Measurements from ENCODE around the gene GALNT4. TPM values are rescaled to one million over a fixed set of nuclear protein-coding genes. Genes with fewer than 3 reads are reported as not detected.

GALNT4 gene
- total and polyA plus RNA-seq, 8 donors = 0.45 to 111 (median 6.6) TPM

DNA sequence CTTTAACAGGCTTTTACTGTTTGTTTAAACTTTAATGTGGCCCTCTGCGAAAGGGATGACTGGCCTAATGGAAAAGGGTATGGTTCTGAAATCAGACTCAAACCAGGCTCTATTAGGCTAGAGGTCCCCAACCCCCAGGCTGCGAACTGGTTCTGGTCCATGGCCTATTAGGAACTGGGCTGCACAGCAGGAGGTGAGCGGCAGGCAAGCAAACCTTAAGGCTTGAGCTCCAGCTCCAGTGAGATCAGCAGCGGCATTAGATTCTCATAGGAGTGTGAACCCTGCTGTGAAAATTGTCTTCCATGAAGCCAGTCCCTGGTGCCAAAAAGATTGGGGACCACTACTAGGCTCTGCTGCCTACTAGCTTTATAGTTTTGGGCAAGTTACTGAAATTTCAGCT lies 11.1 kb downstream of the GALNT4 start:
- no peaks in the 10 kb centered on the region for H3K9me3 ChIP-seq
- 76 to 94% (median 89%) methylated on average over 4 of the region's 4 CpGs for WGBS, 5 donors
- intact Hi-C loops (cut with DNase I; ENCODE audit: low total_unique reads) = no loop called here
- no peak for DNase-seq
- no peaks in the 10 kb centered on the region for H3K36me3 ChIP-seq
- no peaks in the 10 kb centered on the region for H3K27me3 ChIP-seq
- H3K4me3 ChIP-seq = no peak overlapping the region
- no peak overlapping the region for H3K27ac ChIP-seq
- H3K4me1 ChIP-seq = peaks cover 4 to 14% (median 8%) of the 10 kb centered on the region in 4 donors
- TF ChIP-seq POLR2AphosphoS5 (IDR thresholded peaks at IDR 0.05) = no peak
- TF ChIP-seq EP300 (IDR thresholded peaks at IDR 0.05) = no peak
- no peak for TF ChIP-seq POLR2A (IDR thresholded peaks at IDR 0.05)
- TF ChIP-seq, protein P1, sequence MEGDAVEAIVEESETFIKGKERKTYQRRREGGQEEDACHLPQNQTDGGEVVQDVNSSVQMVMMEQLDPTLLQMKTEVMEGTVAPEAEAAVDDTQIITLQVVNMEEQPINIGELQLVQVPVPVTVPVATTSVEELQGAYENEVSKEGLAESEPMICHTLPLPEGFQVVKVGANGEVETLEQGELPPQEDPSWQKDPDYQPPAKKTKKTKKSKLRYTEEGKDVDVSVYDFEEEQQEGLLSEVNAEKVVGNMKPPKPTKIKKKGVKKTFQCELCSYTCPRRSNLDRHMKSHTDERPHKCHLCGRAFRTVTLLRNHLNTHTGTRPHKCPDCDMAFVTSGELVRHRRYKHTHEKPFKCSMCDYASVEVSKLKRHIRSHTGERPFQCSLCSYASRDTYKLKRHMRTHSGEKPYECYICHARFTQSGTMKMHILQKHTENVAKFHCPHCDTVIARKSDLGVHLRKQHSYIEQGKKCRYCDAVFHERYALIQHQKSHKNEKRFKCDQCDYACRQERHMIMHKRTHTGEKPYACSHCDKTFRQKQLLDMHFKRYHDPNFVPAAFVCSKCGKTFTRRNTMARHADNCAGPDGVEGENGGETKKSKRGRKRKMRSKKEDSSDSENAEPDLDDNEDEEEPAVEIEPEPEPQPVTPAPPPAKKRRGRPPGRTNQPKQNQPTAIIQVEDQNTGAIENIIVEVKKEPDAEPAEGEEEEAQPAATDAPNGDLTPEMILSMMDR (IDR thresholded peaks at IDR 0.05) = no peak

DNA sequence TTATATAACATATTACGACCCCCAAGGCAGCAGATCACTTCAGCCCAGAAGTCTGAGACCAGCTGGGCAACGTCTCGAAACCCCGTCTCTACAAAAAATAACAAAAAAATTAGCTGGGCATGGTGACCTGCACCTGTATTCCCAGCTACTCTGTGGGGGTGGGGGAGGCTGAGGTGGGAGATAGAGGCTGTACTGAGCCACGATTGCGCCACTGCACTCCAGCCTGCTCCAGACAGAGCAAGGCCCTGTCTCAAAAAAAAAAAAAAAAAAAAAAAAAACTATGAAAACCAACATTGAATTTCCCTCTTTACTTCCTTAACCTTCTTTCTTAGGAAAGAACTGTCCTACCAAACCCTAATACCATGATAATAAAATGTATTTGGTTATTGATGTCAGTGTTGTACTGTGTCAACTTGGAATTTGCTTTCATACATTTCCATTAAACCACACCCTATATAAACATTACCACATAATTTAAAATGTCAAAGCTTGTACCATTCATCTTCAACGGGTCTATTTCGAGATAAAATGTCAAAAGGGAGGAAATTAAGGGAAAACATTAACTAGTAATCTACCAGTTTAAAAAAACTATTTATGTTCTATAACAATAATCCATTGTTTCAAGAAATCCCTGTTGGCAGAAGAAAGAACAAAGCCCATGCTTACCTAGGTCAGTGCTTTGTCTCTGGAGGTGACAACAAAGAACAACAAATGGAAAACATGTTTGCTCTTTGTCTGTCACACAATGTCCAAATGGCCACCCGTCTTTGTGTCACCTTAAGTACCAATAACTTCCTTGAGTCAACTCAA lies 17.4 kb downstream of the GALNT4 start:
- H3K9me3 ChIP-seq = no peaks in the 10 kb centered on the region
- intact Hi-C loops (cut with DNase I; ENCODE audit: low total_unique reads) = no loop called here
- H3K27ac ChIP-seq = peak overlapping the region; percentile 41 to 75 (median 74)
- 36 to 58% (median 43%) methylated on average over 9 of the region's 9 CpGs for WGBS, 5 donors
- peak in 2 of 3 donors; percentile 51 to 55 for TF ChIP-seq POLR2AphosphoS5 (IDR thresholded peaks at IDR 0.05)
- TF ChIP-seq EP300 (IDR thresholded peaks at IDR 0.05) = no peak
- H3K36me3 ChIP-seq = no peaks in the 10 kb centered on the region
- DNase-seq = peak; percentile 48 to 73
- H3K4me3 ChIP-seq = no peak overlapping the region
- H3K27me3 ChIP-seq = no peaks in the 10 kb centered on the region
- peaks cover 3 to 34% (median 15%) of the 10 kb centered on the region in 4 donors for H3K4me1 ChIP-seq

DNA sequence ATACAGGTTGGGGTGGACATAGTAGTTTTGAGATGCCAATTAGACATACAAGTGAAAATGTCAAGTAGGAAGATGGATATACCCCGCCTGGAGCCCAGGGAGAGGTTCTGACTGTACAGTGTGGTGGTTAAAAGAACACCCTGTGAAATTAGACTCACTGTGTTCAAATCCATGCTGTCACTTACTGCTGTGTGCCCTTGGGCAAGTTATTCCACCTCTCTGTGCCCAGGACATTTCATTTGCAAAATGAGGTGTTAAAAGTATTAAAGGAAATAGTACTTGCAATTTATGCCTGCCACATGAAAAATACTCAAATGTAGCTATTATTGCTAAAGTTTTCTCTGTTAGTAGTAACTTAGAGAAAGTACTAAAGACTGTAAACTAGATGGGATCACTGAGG lies 18.5 kb downstream of the GALNT4 start:
- no peak for DNase-seq
- Histone ChIP-seq H3K27ac (peak overlapping the region in 3 of 5 donors; percentile 64 to 75 (median 74)), H3K4me3 (no peak overlapping the region), H3K4me1 (peaks cover 3 to 30% (median 15%) of the 10 kb centered on the region in 4 donors), H3K9me3 (no peaks in the 10 kb centered on the region), H3K36me3 (no peaks in the 10 kb centered on the region), H3K27me3 (no peaks in the 10 kb centered on the region)
- intact Hi-C loops (cut with DNase I; ENCODE audit: low total_unique reads) = no loop called here
- no peak for TF ChIP-seq POLR2A (IDR thresholded peaks at IDR 0.05)
- TF ChIP-seq POLR2AphosphoS5 (IDR thresholded peaks at IDR 0.05) = no peak
- TF ChIP-seq, protein P1 (IDR thresholded peaks at IDR 0.05) = no peak
- TF ChIP-seq EP300 (IDR thresholded peaks at IDR 0.05) = no peak
- 0 to 100% (median 56%) methylated on average over 1 of the region's 1 CpG for WGBS, 5 donors

DNA sequence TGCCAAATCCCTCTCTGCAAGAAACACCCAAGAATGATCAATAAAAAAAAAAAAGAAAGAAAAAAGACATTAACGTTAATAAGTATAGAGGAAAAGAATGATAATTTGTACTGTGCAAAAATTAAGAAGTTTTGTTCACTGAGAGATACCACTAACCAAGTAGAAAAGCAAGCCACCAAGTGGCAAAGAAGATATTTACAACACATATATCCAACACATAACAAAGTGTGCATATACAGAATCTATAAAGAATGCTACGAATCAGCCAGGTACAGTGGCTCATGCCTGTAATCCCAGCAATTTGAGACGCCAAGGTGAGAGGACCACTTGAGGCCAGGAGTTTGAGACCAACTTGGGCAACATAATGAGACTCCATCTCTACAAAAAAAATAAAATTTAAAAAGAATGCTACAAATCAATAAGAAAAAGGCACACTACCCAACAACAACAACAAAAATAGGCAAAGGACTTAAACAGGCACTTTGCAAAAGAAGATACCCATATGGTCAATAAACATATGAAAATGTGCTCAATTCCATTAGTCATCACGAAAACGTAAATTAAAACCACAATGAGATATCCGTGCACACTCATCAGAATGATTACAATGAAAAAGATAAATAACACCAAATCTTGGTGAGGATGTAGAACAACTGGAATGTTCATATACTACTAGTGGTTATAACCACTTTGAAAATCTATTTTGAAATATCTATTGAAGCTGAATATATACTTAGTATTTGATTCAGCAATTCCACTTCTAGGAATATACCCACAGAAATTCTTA lies 19.8 kb downstream of the GALNT4 start:
- TF ChIP-seq POLR2A (IDR thresholded peaks at IDR 0.05) = no peak
- TF ChIP-seq POLR2AphosphoS5 (IDR thresholded peaks at IDR 0.05) = no peak
- TF ChIP-seq, protein P1 (IDR thresholded peaks at IDR 0.05) = no peak
- TF ChIP-seq EP300 (IDR thresholded peaks at IDR 0.05) = no peak
- WGBS, 5 donors = 72 to 84% (median 79%) methylated on average over 6 of the region's 6 CpGs
- no peaks in the 10 kb centered on the region for H3K27me3 ChIP-seq
- H3K4me1 ChIP-seq = peaks cover 3 to 30% (median 15%) of the 10 kb centered on the region in 4 donors
- intact Hi-C loops (cut with DNase I; ENCODE audit: low total_unique reads) = no loop called here
- peaks cover 0 to 5% (median 2%) of the 10 kb centered on the region in 4 donors for H3K36me3 ChIP-seq
- no peaks in the 10 kb centered on the region for H3K9me3 ChIP-seq
- no peak for DNase-seq
- H3K27ac ChIP-seq = no peak overlapping the region
- no peak overlapping the region for H3K4me3 ChIP-seq
